Measurements from ENCODE around the gene SFMBT1. TPM values are rescaled to one million over a fixed set of nuclear protein-coding genes. Genes with fewer than 3 reads are reported as not detected.
A peak's percentile ranks its signal among the peaks of the same experiment; 100 is the strongest.

Gene SFMBT1
- polyA plus RNA-seq, 3 donors: 0.61 to 2.7 (median 0.91) TPM

DNA sequence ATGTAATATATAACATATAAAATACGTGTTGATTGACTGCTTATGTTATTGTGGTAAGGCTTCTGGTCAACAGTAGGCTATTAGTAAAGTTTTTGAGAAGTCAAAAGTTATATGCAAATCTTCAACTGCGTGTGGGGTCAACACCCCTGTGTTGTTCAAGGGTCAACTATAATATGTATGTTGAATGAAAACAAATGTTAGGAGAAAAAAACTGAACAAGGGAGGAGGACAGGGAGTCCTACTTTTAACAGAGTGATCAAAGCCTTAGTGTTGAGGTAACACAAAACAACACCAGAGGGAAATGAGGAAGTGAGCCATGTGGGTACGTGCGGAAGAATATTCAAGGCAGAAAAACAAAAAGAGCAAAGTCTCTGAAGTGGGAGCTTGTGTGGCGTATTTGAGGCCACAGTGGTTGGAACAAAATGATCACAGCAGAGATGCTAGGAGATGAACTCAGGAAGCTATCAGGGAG lies 62.5 kb downstream of the SFMBT1 start:
- H3K9me3 ChIP-seq (replicated peaks in 1 of 2; ENCODE audit: control insufficient read depth in 1 of 2, insufficient read depth in 1 of 2, low read length in 2 of 2): peaks cover 0 to 11% of the 10 kb centered on the region in 2 donors
- H3K9me3 Mint-ChIP-seq: peaks cover 2 to 14% (median 9%) of the 10 kb centered on the region in 7 donors
- H3K36me3 ChIP-seq (replicated peaks in 1 of 2; ENCODE audit: control insufficient read depth in 1 of 2, insufficient read depth in 2 of 2, low read length in 2 of 2): no peaks in the 10 kb centered on the region
- peak; percentile 51 to 63 (median 58) for DNase-seq
- no peaks in the 10 kb centered on the region for H3K27me3 ChIP-seq (ENCODE audit: control insufficient read depth in 2 of 2, insufficient read depth in 2 of 2, low read length in 2 of 2)
- no peak for TF ChIP-seq CTCF (IDR thresholded peaks at IDR 0.05)
- peaks cover 20% of the 10 kb centered on the region for H3K4me1 Mint-ChIP-seq
- H3K27me3 Mint-ChIP-seq (ENCODE audit: low read depth in 3 of 3): peaks cover 0 to 2% (median 1%) of the 10 kb centered on the region in 3 donors
- peak overlapping the region; percentile 27 for H3K9ac ChIP-seq (ENCODE audit: insufficient read depth, low read length, poor library complexity, severe bottlenecking)
- H3K27ac Mint-ChIP-seq: peak overlapping the region; percentile 52 to 91 (median 83)
- 0% methylated on average over 3 of the region's 5 CpGs for WGBS (ENCODE audit: insufficient coverage)
- H4K20me1 ChIP-seq (ENCODE audit: insufficient read depth, low read length): no peaks in the 10 kb centered on the region
- no peaks in the 10 kb centered on the region for H3K79me2 ChIP-seq (ENCODE audit: insufficient read depth, low read length)
- H3K27ac ChIP-seq (ENCODE audit: low read depth in 1 of 2, low read length in 2 of 2): peak overlapping the region in 1 of 2 donors; percentile 74
- H3K4me1 ChIP-seq (ENCODE audit: control insufficient read depth in 1 of 2, insufficient read depth in 2 of 2, low read length in 2 of 2): peaks cover 23 to 26% of the 10 kb centered on the region in 2 donors
- H3K4me2 ChIP-seq (replicated peaks; ENCODE audit: extremely low read depth, low read length, poor library complexity, severe bottlenecking): peak overlapping the region; percentile 54
- H3K4me3 Mint-ChIP-seq: peak overlapping the region; percentile 51 to 70
- H3K4me3 ChIP-seq (replicated peaks in 1 of 3; ENCODE audit: low read depth in 2 of 3, low read length in 3 of 3): peak overlapping the region in 2 of 3 experiments; percentile 37 to 47
- intact Hi-C loops (cut with micrococcal nuclease): no loop called here
- peaks cover 0 to 3% of the 10 kb centered on the region in 2 donors for H3K36me3 Mint-ChIP-seq
- peak overlapping the region; percentile 49 for H2AFZ ChIP-seq (ENCODE audit: insufficient read depth, low read depth, low read length, poor library complexity, severe bottlenecking)

- no peaks in the 10 kb centered on the region for H4K20me1 ChIP-seq (ENCODE audit: insufficient read depth, low read length)
- no peaks in the 10 kb centered on the region for H3K27me3 ChIP-seq (ENCODE audit: control insufficient read depth in 2 of 2, insufficient read depth in 2 of 2, low read length in 2 of 2)
- WGBS (ENCODE audit: insufficient coverage): 25% methylated on average over 1 of the region's 2 CpGs
- TF ChIP-seq CTCF (IDR thresholded peaks at IDR 0.05): no peak
- Mint-ChIP-seq H3K36me3 (peaks cover 0 to 3% of the 10 kb centered on the region in 2 donors), H3K27me3 (ENCODE audit: low read depth in 3 of 3) (peaks cover 0 to 2% (median 1%) of the 10 kb centered on the region in 3 donors), H3K27ac (peak overlapping the region in 3 of 7 donors; percentile 63 to 76 (median 69)), H3K4me1 (peaks cover 20% of the 10 kb centered on the region), H3K4me3 (no peak overlapping the region), H3K9me3 (peaks cover 2 to 14% (median 9%) of the 10 kb centered on the region in 7 donors)
- no peak overlapping the region for H3K27ac ChIP-seq (ENCODE audit: low read depth in 1 of 2, low read length in 2 of 2)
- H3K4me2 ChIP-seq (replicated peaks; ENCODE audit: extremely low read depth, low read length, poor library complexity, severe bottlenecking): no peak overlapping the region
- no peak for DNase-seq
- H3K36me3 ChIP-seq (replicated peaks in 1 of 2; ENCODE audit: control insufficient read depth in 1 of 2, insufficient read depth in 2 of 2, low read length in 2 of 2): no peaks in the 10 kb centered on the region
- no peak overlapping the region for H3K4me3 ChIP-seq (replicated peaks in 1 of 3; ENCODE audit: low read depth in 2 of 3, low read length in 3 of 3)
- peaks cover 23 to 26% of the 10 kb centered on the region in 2 donors for H3K4me1 ChIP-seq (ENCODE audit: control insufficient read depth in 1 of 2, insufficient read depth in 2 of 2, low read length in 2 of 2)
- no peak overlapping the region for H3K9ac ChIP-seq (ENCODE audit: insufficient read depth, low read length, poor library complexity, severe bottlenecking)
- peaks cover 0 to 11% of the 10 kb centered on the region in 2 donors for H3K9me3 ChIP-seq (replicated peaks in 1 of 2; ENCODE audit: control insufficient read depth in 1 of 2, insufficient read depth in 1 of 2, low read length in 2 of 2)
- intact Hi-C loops (cut with micrococcal nuclease): no loop called here
- H2AFZ ChIP-seq (ENCODE audit: insufficient read depth, low read depth, low read length, poor library complexity, severe bottlenecking): peak overlapping the region; percentile 38
- no peaks in the 10 kb centered on the region for H3K79me2 ChIP-seq (ENCODE audit: insufficient read depth, low read length)
Measured at GRCh38 chr3:52982839-52983238, 63.0 kb downstream of the SFMBT1 start.
